ENCODE measurements around the gene RPP14.
"Not testable (repeated sequence)": the region's sequence is repeated elsewhere in the genome, so short reads cannot be mapped to it uniquely, and the experiment has no call there.

RPP14 gene

GRCh38 chr3:58305882-58306711, at the start of gene RPP14, which contains the start of gene HTD2:
Gene RPP14, plus strand, starts transcription at chr3:58306245. Its CDS starts 4,085 bp downstream, at chr3:58310330.
Gene HTD2, plus strand, starts transcription at chr3:58306520. Its CDS starts 11,094 bp downstream, at chr3:58317614.
- peak; percentile 95 to 96 for DNase-seq (ENCODE audit: extremely low read depth in 1 of 2, low read depth in 1 of 2)

GRCh38 chr3:58256511-58256910, 49.5 kb upstream of the RPP14 start:
- no peak for DNase-seq (ENCODE audit: extremely low read depth in 1 of 2, low read depth in 1 of 2)

- DNase-seq (ENCODE audit: extremely low read depth in 1 of 2, low read depth in 1 of 2) = no peak
Measured at GRCh38 chr3:58258392-58259055, 47.5 kb upstream of the RPP14 start.

GRCh38 chr3:58260261-58260731, 45.7 kb upstream of the RPP14 start:
- peak in 1 of 2 donors; percentile 19 for DNase-seq (ENCODE audit: extremely low read depth in 1 of 2, low read depth in 1 of 2)

- no peak for DNase-seq (ENCODE audit: extremely low read depth in 1 of 2, low read depth in 1 of 2)
Measured at GRCh38 chr3:58260733-58261132, 45.3 kb upstream of the RPP14 start.

- no peak for DNase-seq (ENCODE audit: extremely low read depth in 1 of 2, low read depth in 1 of 2)
Measured at GRCh38 chr3:58261954-58262666, 43.9 kb upstream of the RPP14 start.

GRCh38 chr3:58266577-58266976, 39.5 kb upstream of the RPP14 start:
- DNase-seq (ENCODE audit: extremely low read depth in 1 of 2, low read depth in 1 of 2) = no peak

GRCh38 chr3:58267543-58267942, 38.5 kb upstream of the RPP14 start:
- not testable (repeated sequence) for DNase-seq (ENCODE audit: extremely low read depth in 1 of 2, low read depth in 1 of 2)

- no peak for DNase-seq (ENCODE audit: extremely low read depth in 1 of 2, low read depth in 1 of 2)
Measured at GRCh38 chr3:58269356-58269755, 36.7 kb upstream of the RPP14 start.

- DNase-seq (ENCODE audit: extremely low read depth in 1 of 2, low read depth in 1 of 2) = no peak
Measured at GRCh38 chr3:58270485-58270884, 35.6 kb upstream of the RPP14 start.

GRCh38 chr3:58271901-58272501, 34.0 kb upstream of the RPP14 start:
- no peak for DNase-seq (ENCODE audit: extremely low read depth in 1 of 2, low read depth in 1 of 2)

- no peak for DNase-seq (ENCODE audit: extremely low read depth in 1 of 2, low read depth in 1 of 2)
Measured at GRCh38 chr3:58272891-58273290, 33.2 kb upstream of the RPP14 start.

- not testable (repeated sequence) for DNase-seq (ENCODE audit: extremely low read depth in 1 of 2, low read depth in 1 of 2)
Measured at GRCh38 chr3:58273362-58273761, 32.7 kb upstream of the RPP14 start.

GRCh38 chr3:58274027-58274614, 31.9 kb upstream of the RPP14 start:
- DNase-seq (ENCODE audit: extremely low read depth in 1 of 2, low read depth in 1 of 2) = no peak

- DNase-seq (ENCODE audit: extremely low read depth in 1 of 2, low read depth in 1 of 2) = no peak
Measured at GRCh38 chr3:58281069-58281468, 25.0 kb upstream of the RPP14 start.

GRCh38 chr3:58285334-58285733, 20.7 kb upstream of the RPP14 start:
- no peak for DNase-seq (ENCODE audit: extremely low read depth in 1 of 2, low read depth in 1 of 2)

- DNase-seq (ENCODE audit: extremely low read depth in 1 of 2, low read depth in 1 of 2) = no peak
Measured at GRCh38 chr3:58287354-58287753, 18.7 kb upstream of the RPP14 start.

GRCh38 chr3:58288011-58288728, 17.9 kb upstream of the RPP14 start:
- no peak for DNase-seq (ENCODE audit: extremely low read depth in 1 of 2, low read depth in 1 of 2)

GRCh38 chr3:58288964-58289613, 17.0 kb upstream of the RPP14 start:
- not testable (repeated sequence) for DNase-seq (ENCODE audit: extremely low read depth in 1 of 2, low read depth in 1 of 2)
